ENCODE measurements around the gene SCAPER.

Gene SCAPER

DNA sequence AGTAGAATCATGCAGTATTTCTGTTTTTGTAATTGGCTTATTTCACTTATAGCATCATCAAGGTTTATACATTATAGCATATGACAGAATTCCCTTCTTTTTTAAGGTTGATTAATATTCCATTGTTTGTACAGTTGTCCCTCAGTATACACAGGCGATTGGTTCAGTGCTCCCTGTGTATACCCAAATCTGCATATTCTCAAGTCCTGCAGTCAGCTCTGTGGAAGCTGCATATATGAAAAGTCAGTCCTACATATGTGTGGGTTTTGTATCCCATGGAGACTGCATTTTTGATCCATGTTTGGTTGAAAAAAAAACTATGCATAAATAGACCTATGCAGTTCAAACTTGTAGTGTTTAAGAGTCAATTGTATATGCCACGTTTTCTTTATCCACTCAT is 440.9 kb downstream of the SCAPER start:
- in situ Hi-C loops (cut with HindIII; ENCODE audit: low sequenced_read_pairs) = no loop called here
- TF ChIP-seq, protein P1, sequence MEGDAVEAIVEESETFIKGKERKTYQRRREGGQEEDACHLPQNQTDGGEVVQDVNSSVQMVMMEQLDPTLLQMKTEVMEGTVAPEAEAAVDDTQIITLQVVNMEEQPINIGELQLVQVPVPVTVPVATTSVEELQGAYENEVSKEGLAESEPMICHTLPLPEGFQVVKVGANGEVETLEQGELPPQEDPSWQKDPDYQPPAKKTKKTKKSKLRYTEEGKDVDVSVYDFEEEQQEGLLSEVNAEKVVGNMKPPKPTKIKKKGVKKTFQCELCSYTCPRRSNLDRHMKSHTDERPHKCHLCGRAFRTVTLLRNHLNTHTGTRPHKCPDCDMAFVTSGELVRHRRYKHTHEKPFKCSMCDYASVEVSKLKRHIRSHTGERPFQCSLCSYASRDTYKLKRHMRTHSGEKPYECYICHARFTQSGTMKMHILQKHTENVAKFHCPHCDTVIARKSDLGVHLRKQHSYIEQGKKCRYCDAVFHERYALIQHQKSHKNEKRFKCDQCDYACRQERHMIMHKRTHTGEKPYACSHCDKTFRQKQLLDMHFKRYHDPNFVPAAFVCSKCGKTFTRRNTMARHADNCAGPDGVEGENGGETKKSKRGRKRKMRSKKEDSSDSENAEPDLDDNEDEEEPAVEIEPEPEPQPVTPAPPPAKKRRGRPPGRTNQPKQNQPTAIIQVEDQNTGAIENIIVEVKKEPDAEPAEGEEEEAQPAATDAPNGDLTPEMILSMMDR (IDR thresholded peaks at IDR 0.05; ENCODE audit: low read depth, low read length) = no peak
- no peak overlapping the region for H3K4me3 ChIP-seq (ENCODE audit: low read depth, low read length)
- DNase-seq (ENCODE audit: low read depth, low spot score) = no peak

DNA sequence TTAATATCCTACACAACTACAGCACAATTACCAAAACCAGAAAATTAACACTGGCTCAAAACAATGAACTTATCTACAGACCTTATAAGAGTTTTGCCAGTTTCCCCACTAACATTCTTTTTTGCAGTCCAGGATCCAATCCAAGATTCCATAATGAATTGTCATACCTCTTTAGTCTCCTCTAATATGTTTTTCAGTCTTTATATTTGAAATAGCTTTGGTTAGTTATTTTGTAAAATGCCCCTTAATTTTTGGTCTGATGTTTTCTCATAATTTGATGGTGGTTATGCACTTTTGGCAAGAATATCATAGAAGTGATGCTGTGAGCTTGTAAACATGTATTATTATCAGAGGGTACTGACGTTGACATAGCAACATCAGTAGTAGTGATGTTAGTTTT is 444.3 kb downstream of the SCAPER start:
- DNase-seq (ENCODE audit: low read depth, low spot score) = peak; percentile 53
- in situ Hi-C loops (cut with HindIII; ENCODE audit: low sequenced_read_pairs) = no loop called here
- H3K4me3 ChIP-seq (ENCODE audit: low read depth, low read length) = no peak overlapping the region
- TF ChIP-seq, protein P1 (IDR thresholded peaks at IDR 0.05; ENCODE audit: low read depth, low read length) = no peak

DNA sequence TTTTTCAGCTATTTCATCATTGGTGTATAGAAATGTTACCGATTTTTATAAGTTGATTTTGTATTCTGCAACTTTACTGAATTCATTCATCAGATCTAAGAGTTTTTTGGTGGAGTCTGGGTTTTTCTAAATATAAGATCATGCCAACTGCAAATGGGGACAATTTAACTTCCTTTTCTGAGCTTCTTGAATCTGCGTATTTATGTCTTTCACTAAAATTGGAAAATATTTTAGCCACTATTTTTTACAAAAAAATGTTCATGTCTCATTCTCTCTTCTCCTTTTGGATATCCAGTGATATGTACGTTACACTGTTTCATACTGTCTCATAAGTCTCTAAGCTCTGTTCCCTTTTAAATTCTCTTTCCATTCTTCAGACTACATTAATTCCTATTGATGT is 444.8 kb downstream of the SCAPER start:
- in situ Hi-C loops (cut with HindIII; ENCODE audit: low sequenced_read_pairs) = no loop called here
- TF ChIP-seq, protein P1 (IDR thresholded peaks at IDR 0.05; ENCODE audit: low read depth, low read length) = no peak
- no peak for DNase-seq (ENCODE audit: low read depth, low spot score)
- no peak overlapping the region for H3K4me3 ChIP-seq (ENCODE audit: low read depth, low read length)

DNA sequence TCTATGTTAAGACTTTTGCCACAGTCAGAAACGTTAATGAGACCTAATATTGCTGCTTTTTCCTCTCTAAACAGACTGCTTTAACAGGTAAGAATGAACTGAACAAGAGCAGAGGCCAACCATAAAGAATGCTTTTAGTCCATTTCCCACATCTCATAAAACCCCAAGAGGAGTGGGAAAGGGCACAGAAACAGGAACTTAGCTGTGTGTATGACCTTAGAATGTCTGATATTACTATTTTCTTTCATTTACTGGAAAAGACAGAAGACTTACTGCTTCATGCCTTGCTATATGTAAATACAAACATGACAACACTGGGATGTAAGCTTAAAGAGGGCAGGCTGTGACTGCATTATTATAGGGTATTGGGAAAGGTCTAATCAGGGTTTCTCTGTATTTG is 453.6 kb downstream of the SCAPER start:
- in situ Hi-C loops (cut with HindIII; ENCODE audit: low sequenced_read_pairs) = no loop called here
- TF ChIP-seq, protein P1 (IDR thresholded peaks at IDR 0.05; ENCODE audit: low read depth, low read length) = no peak

DNA sequence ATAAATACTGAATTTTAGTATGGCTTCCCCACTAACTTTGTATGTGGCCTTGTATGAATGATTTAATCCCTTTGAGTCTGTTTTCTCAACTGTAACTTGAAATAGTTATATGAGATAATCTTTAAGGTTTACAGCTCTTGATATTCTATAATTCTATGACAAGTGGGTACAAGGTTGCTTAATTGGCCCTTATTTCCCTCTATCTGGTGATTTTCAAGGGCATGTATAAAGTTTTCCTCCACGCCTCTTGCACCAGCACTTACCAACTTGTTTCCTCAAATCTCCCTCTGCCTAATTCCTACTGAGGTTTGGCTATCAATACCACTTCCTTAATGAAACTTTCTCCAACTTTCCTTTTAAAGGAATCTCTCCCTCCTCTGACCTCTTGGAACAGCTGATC is 455.7 kb downstream of the SCAPER start:
- in situ Hi-C loops (cut with HindIII; ENCODE audit: low sequenced_read_pairs) = no loop called here

More for the DNA sequence above, 453.6 kb downstream of the SCAPER start:
- no peak overlapping the region for H3K4me3 ChIP-seq (ENCODE audit: low read depth, low read length)
- DNase-seq (ENCODE audit: low read depth, low spot score) = no peak

DNA sequence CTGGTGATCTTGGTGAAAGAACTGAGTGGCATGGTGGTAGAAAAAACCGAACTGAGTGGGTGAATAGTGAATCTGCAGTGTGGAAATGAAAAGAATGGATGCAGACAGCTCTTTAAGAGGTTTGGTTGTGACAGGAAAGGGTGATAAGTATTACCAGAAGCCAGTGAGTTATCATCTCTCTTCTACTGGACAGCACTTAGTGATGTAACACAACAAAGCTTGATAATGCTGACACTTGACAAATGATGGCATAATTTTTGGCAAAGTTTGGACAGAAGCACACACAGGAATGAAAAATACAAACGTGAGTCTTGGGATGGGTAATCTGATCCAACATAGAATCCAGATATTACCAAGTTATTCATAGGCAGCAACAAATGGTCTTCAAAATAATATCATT is 456.4 kb downstream of the SCAPER start:
- TF ChIP-seq, protein P1 (IDR thresholded peaks at IDR 0.05; ENCODE audit: low read depth, low read length) = no peak
- in situ Hi-C loops (cut with HindIII; ENCODE audit: low sequenced_read_pairs) = no loop called here
- no peak overlapping the region for H3K4me3 ChIP-seq (ENCODE audit: low read depth, low read length)
- DNase-seq (ENCODE audit: low read depth, low spot score) = no peak

More for the DNA sequence above, 455.7 kb downstream of the SCAPER start:
- DNase-seq (ENCODE audit: low read depth, low spot score) = no peak
- TF ChIP-seq, protein P1 (IDR thresholded peaks at IDR 0.05; ENCODE audit: low read depth, low read length) = no peak
- no peak overlapping the region for H3K4me3 ChIP-seq (ENCODE audit: low read depth, low read length)

Data from astrocyte of the spinal cord (primary cell).